ENCODE results near the gene C21orf58. TPM values are rescaled to one million over a fixed set of nuclear protein-coding genes. Genes with fewer than 3 reads are reported as not detected.

Gene C21orf58
- polyA plus RNA-seq, 3 donors = 0.15 to 0.73 (median 0.21) TPM

DNA sequence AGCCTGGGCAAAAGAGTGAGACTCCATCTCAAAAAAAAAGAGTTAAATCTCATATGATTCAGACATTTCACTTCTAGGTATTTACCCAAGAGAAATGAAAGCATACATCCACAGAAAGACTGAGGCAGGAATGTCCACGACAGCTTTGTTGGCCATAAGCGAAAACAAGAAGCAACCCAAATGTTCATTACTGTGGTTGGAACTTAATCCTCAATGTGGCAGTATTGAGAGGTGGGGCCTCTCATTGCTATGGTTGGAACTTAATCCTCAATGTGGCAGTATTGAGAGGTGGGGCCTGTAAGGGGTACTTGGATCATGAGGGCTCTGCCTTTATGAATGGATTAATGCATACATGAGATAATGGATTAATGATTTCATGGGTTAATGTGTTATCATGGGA is 15.2 kb downstream of the C21orf58 start:
- Mint-ChIP-seq H3K4me3 (no peak overlapping the region), H3K36me3 (peaks cover 31 to 79% of the 10 kb centered on the region in 2 donors), H3K27me3 (ENCODE audit: low read depth in 3 of 3) (no peaks in the 10 kb centered on the region), H3K9me3 (no peaks in the 10 kb centered on the region), H3K27ac (no peak overlapping the region), H3K4me1 (no peaks in the 10 kb centered on the region)
- Histone ChIP-seq H3K9ac (ENCODE audit: insufficient read depth, low read length, poor library complexity, severe bottlenecking) (no peak overlapping the region), H3K27me3 (ENCODE audit: control insufficient read depth in 2 of 2, insufficient read depth in 2 of 2, low read length in 2 of 2) (no peaks in the 10 kb centered on the region), H3K4me2 (replicated peaks; ENCODE audit: extremely low read depth, low read length, poor library complexity, severe bottlenecking) (no peak overlapping the region), H3K79me2 (ENCODE audit: insufficient read depth, low read length) (no peaks in the 10 kb centered on the region), H3K9me3 (replicated peaks in 1 of 2; ENCODE audit: control insufficient read depth in 1 of 2, insufficient read depth in 1 of 2, low read length in 2 of 2) (no peaks in the 10 kb centered on the region), H3K4me1 (ENCODE audit: control insufficient read depth in 1 of 2, insufficient read depth in 2 of 2, low read length in 2 of 2) (no peaks in the 10 kb centered on the region), H3K36me3 (replicated peaks in 1 of 2; ENCODE audit: control insufficient read depth in 1 of 2, insufficient read depth in 2 of 2, low read length in 2 of 2) (peaks cover 19 to 60% of the 10 kb centered on the region in 2 donors), H3K4me3 (replicated peaks in 1 of 3; ENCODE audit: low read depth in 2 of 3, low read length in 3 of 3) (no peak overlapping the region), H4K20me1 (ENCODE audit: insufficient read depth, low read length) (no peaks in the 10 kb centered on the region), H3K27ac (ENCODE audit: low read depth in 1 of 2, low read length in 2 of 2) (no peak overlapping the region), H2AFZ (ENCODE audit: insufficient read depth, low read depth, low read length, poor library complexity, severe bottlenecking) (no peak overlapping the region)
- no peak for TF ChIP-seq CTCF (IDR thresholded peaks at IDR 0.05)
- WGBS (ENCODE audit: insufficient coverage) = 88% methylated on average over 1 of the region's 2 CpGs
- intact Hi-C loops (cut with micrococcal nuclease) = no loop called here
- no peak for DNase-seq

DNA sequence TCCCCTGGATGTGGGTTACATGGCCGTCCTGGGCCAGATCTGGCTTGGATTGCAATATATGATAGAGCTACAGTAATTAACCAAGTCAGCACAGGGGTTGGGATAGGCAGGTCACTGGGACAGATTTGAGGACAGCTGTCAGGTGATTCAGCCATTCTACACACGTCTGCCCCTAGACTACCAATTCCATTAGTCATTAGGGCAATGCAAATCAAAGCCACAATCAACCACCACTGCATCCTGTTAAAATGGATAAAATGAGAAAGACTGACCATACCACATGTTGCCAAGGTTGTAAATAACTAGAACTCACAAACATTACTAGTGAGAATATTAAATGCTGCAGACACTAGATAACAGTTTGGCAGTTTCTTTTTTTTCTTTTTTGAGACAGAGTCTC is 16.0 kb downstream of the C21orf58 start:
- no peak overlapping the region for H3K4me3 ChIP-seq (replicated peaks in 1 of 3; ENCODE audit: low read depth in 2 of 3, low read length in 3 of 3)
- Mint-ChIP-seq H3K27me3 (ENCODE audit: low read depth in 3 of 3) (no peaks in the 10 kb centered on the region), H3K4me1 (no peaks in the 10 kb centered on the region), H3K27ac (no peak overlapping the region), H3K36me3 (peaks cover 33 to 78% of the 10 kb centered on the region in 2 donors), H3K4me3 (no peak overlapping the region), H3K9me3 (no peaks in the 10 kb centered on the region)
- H3K9me3 ChIP-seq (replicated peaks in 1 of 2; ENCODE audit: control insufficient read depth in 1 of 2, insufficient read depth in 1 of 2, low read length in 2 of 2) = no peaks in the 10 kb centered on the region
- no peak overlapping the region for H3K9ac ChIP-seq (ENCODE audit: insufficient read depth, low read length, poor library complexity, severe bottlenecking)
- H4K20me1 ChIP-seq (ENCODE audit: insufficient read depth, low read length) = no peaks in the 10 kb centered on the region
- no peak overlapping the region for H2AFZ ChIP-seq (ENCODE audit: insufficient read depth, low read depth, low read length, poor library complexity, severe bottlenecking)
- H3K36me3 ChIP-seq (replicated peaks in 1 of 2; ENCODE audit: control insufficient read depth in 1 of 2, insufficient read depth in 2 of 2, low read length in 2 of 2) = peaks cover 16 to 52% of the 10 kb centered on the region in 2 donors
- no peak for DNase-seq
- no peaks in the 10 kb centered on the region for H3K27me3 ChIP-seq (ENCODE audit: control insufficient read depth in 2 of 2, insufficient read depth in 2 of 2, low read length in 2 of 2)
- no peak for TF ChIP-seq CTCF (IDR thresholded peaks at IDR 0.05)
- H3K4me1 ChIP-seq (ENCODE audit: control insufficient read depth in 1 of 2, insufficient read depth in 2 of 2, low read length in 2 of 2) = no peaks in the 10 kb centered on the region
- intact Hi-C loops (cut with micrococcal nuclease) = no loop called here
- H3K27ac ChIP-seq (ENCODE audit: low read depth in 1 of 2, low read length in 2 of 2) = no peak overlapping the region
- no peak overlapping the region for H3K4me2 ChIP-seq (replicated peaks; ENCODE audit: extremely low read depth, low read length, poor library complexity, severe bottlenecking)
- WGBS (ENCODE audit: insufficient coverage) = no CpG with 5 or more reads among the region's 2 CpGs
- no peaks in the 10 kb centered on the region for H3K79me2 ChIP-seq (ENCODE audit: insufficient read depth, low read length)
